Gastrocnemius medialis (tissue), 4 donors: ENCODE data around the gene DOCK11.

ENCODE experiments used
- CTCF ChIP-seq, 5 experiments: fragments of 450-650 bp in 3 of 5; fragments of 200-600 bp in 2 of 5; sonication (generic) in 2 of 5; IDR thresholded peaks in 4 of 5; conservative IDR thresholded peaks in 1 of 5; 1 replicate in 4 of 5; 2 replicates in 1 of 5; pipeline ENCODE4 v1.5.1; 2016 to 2019; ENCODE audit warnings: antibody characterized with exemption in 5 of 5, mild to moderate bottlenecking in 3 of 5, moderate library complexity in 3 of 5
- POLR2A ChIP-seq, 2 donors: fragments of 450-650 bp; IDR thresholded peaks; one replicate each; pipeline ENCODE4 v1.6.1; 2017; ENCODE audit warnings: antibody characterized with exemption in 2 of 2, mild to moderate bottlenecking in 2 of 2, moderate library complexity in 2 of 2

GRCh38 chrX:118571836-118572235 lies 76.2 kb downstream of the DOCK11 start:
- TF ChIP-seq CTCF (IDR thresholded peaks at IDR 0.05 in 4 of 5, conservative IDR thresholded peaks at IDR 0.05 in 1 of 5) (no peak), POLR2A (IDR thresholded peaks at IDR 0.05) (no peak)
